GM06990 (cell line): ENCODE data around the gene DNAH1.

ENCODE experiments used
- DNase-seq: peaks from one replicate; pipeline ENCODE4 v3.0.0-alpha.2; 2011; ENCODE audit not compliant: insufficient read length; ENCODE audit errors: extremely low read depth
- H3K27me3 ChIP-seq: replicated peaks from 2 replicates; pipeline ENCODE4 v1.6.0; 2011; ENCODE audit warnings: low read length; ENCODE audit not compliant: control insufficient read depth, insufficient read depth
- H3K36me3 ChIP-seq: 2 replicates; pipeline ENCODE4 v1.5.1; 2011; ENCODE audit warnings: low read length; ENCODE audit not compliant: control insufficient read depth, insufficient read depth
- H3K4me3 ChIP-seq: replicated peaks from 2 replicates; pipeline ENCODE4 v1.5.1; 2011; ENCODE audit warnings: low read depth, mild to moderate bottlenecking, control low read depth, low read length
- CTCF ChIP-seq: IDR thresholded peaks from 2 replicates; pipeline ENCODE4 v1.5.1; 2011; ENCODE audit warnings: low read length, control low read depth, mild to moderate bottlenecking, inconsistent platforms; ENCODE audit not compliant: insufficient read depth, poor library complexity, severe bottlenecking

DNAH1 gene

DNA sequence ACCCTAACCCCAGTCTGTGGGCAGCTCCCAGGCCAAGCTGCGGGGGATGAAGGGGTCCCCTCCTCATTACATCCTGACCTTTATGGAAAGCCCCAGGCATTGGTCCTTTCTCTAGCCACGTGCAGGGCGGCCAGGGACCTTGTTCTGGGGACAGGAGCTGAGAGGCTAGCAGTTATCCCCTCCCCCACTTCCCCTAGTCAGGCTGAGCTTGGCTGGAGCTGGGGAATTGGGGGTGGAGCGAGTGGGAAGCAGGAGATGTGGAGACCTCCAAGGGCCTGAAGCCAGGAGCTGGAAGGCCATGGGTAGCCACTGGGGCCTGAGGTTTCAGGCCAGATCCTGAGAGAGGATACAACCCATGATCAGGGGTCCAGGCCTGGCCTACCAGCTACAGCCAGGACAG lies 45.8 kb downstream of the DNAH1 start:
- H3K36me3 ChIP-seq, result peaks cover 16% of the 10 kb centered on the region
- TF ChIP-seq CTCF, result no peak
- DNase-seq, result no peak
- no peak overlapping the region for H3K4me3 ChIP-seq
- no peaks in the 10 kb centered on the region for H3K27me3 ChIP-seq

- H3K36me3 ChIP-seq, result peaks cover 16% of the 10 kb centered on the region
- no peak overlapping the region for H3K4me3 ChIP-seq
- DNase-seq, result no peak
- no peaks in the 10 kb centered on the region for H3K27me3 ChIP-seq
- no peak for TF ChIP-seq CTCF
These were observed 48.4 kb downstream of the DNAH1 start for GRCh38 chr3:52364322-52365035.

DNA sequence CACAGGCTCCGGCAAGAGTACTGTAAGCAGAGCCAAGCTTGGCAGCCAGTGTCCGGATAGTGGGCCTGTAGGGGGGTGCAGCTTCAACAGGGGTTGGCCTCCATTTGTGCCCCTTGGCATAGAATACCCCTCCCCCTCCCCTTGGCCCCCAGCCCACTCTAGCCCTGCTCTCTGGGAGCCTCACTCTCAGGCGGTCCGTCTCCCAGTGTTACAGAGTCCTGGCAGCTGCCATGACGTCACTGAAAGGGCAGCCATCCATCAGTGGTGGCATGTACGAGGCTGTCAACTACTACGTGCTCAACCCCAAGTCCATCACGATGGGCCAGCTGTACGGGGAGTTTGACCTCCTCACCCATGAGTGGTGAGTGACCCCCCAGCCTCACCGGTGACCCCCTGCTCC lies 50.4 kb downstream of the DNAH1 start:
- H3K36me3 ChIP-seq, result peaks cover 11% of the 10 kb centered on the region
- no peak overlapping the region for H3K4me3 ChIP-seq
- TF ChIP-seq CTCF, result no peak
- DNase-seq, result no peak
- no peaks in the 10 kb centered on the region for H3K27me3 ChIP-seq

- TF ChIP-seq CTCF, result no peak
- H3K27me3 ChIP-seq, result no peaks in the 10 kb centered on the region
- DNase-seq, result no peak
- no peak overlapping the region for H3K4me3 ChIP-seq
- H3K36me3 ChIP-seq, result peaks cover 11% of the 10 kb centered on the region
These were observed 52.1 kb downstream of the DNAH1 start for GRCh38 chr3:52367891-52368880.

GRCh38 chr3:52370531-52370930 lies 54.4 kb downstream of the DNAH1 start:
- no peak for TF ChIP-seq CTCF
- no peak for DNase-seq
- no peaks in the 10 kb centered on the region for H3K27me3 ChIP-seq
- H3K4me3 ChIP-seq, result no peak overlapping the region
- peaks cover 4% of the 10 kb centered on the region for H3K36me3 ChIP-seq
